ENCODE results near the gene VWA2. TPM values are rescaled to one million over a fixed set of nuclear protein-coding genes. Genes with fewer than 3 reads are reported as not detected.

The VWA2 gene
- total RNA-seq, 6 experiments from 2014 or later, result 0.06 to 0.14 (median 0.09) TPM; not detected in 2

DNA sequence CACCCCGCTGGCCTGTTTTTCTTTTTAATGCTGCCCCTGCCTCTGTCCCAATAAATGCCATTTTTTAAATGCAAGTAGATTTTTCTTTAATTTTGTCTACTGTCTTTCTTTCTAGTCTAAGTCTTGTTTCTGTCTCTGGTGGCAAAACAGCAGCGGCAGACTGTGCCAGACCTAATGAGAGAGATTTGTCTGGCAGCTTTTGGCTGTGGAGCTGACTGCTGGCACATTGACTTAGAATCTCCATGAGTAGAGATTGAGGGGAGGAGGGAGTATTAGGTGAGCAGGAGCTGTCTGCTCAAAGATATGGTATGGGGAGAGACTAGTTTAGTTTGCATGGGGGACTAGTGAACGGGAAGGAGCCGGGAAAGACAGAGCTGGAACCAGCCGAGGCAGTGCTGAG, 13.0 kb downstream of the VWA2 start:
- H3K27ac ChIP-seq, result no peak overlapping the region
- no peaks in the 10 kb centered on the region for H3K9me3 ChIP-seq
- H3K4me1 ChIP-seq, result no peaks in the 10 kb centered on the region
- no peaks in the 10 kb centered on the region for H3K27me3 ChIP-seq
- DNase-seq (no peak), ATAC-seq (no peak)
- H3K36me3 ChIP-seq, result no peaks in the 10 kb centered on the region
- WGBS (ENCODE audit: insufficient coverage, low coverage, low lambda C conversion rate, missing lambda C conversion rate), result 90% methylated on average over 5 of the region's 5 CpGs
- intact Hi-C loops (cut with DNase I), result no loop called here
- TF ChIP-seq, protein P1, sequence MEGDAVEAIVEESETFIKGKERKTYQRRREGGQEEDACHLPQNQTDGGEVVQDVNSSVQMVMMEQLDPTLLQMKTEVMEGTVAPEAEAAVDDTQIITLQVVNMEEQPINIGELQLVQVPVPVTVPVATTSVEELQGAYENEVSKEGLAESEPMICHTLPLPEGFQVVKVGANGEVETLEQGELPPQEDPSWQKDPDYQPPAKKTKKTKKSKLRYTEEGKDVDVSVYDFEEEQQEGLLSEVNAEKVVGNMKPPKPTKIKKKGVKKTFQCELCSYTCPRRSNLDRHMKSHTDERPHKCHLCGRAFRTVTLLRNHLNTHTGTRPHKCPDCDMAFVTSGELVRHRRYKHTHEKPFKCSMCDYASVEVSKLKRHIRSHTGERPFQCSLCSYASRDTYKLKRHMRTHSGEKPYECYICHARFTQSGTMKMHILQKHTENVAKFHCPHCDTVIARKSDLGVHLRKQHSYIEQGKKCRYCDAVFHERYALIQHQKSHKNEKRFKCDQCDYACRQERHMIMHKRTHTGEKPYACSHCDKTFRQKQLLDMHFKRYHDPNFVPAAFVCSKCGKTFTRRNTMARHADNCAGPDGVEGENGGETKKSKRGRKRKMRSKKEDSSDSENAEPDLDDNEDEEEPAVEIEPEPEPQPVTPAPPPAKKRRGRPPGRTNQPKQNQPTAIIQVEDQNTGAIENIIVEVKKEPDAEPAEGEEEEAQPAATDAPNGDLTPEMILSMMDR (IDR thresholded peaks at IDR 0.05), result no peak
- no peak for TF ChIP-seq POLR2A (IDR thresholded peaks at IDR 0.05)
- H3K4me3 ChIP-seq, result no peak overlapping the region

- no peaks in the 10 kb centered on the region for H3K36me3 ChIP-seq
- H3K27ac ChIP-seq, result no peak overlapping the region
- no peaks in the 10 kb centered on the region for H3K4me1 ChIP-seq
- intact Hi-C loops (cut with DNase I), result no loop called here
- TF ChIP-seq, protein P1 (IDR thresholded peaks at IDR 0.05), result no peak
- no peak for TF ChIP-seq POLR2A (IDR thresholded peaks at IDR 0.05)
- no peak for ATAC-seq
- H3K27me3 ChIP-seq, result no peaks in the 10 kb centered on the region
- no peak overlapping the region for H3K4me3 ChIP-seq
- no peaks in the 10 kb centered on the region for H3K9me3 ChIP-seq
- 70% methylated on average over 4 of the region's 7 CpGs for WGBS (ENCODE audit: insufficient coverage, low coverage, low lambda C conversion rate, missing lambda C conversion rate)
- DNase-seq, result no peak
These were observed 13.8 kb downstream of the VWA2 start for GRCh38 chr10:114252883-114253282.

GRCh38 chr10:114255227-114255626, 16.2 kb downstream of the VWA2 start:
- WGBS (ENCODE audit: insufficient coverage, low coverage, low lambda C conversion rate, missing lambda C conversion rate), result 70% methylated on average over 1 of the region's 1 CpG
- H3K4me1 ChIP-seq, result no peaks in the 10 kb centered on the region
- H3K36me3 ChIP-seq, result no peaks in the 10 kb centered on the region
- ATAC-seq (no peak), DNase-seq (no peak)
- H3K9me3 ChIP-seq, result no peaks in the 10 kb centered on the region
- intact Hi-C loops (cut with DNase I), result no loop called here
- H3K4me3 ChIP-seq, result no peak overlapping the region
- H3K27me3 ChIP-seq, result no peaks in the 10 kb centered on the region
- no peak for TF ChIP-seq POLR2A (IDR thresholded peaks at IDR 0.05)
- TF ChIP-seq, protein P1 (IDR thresholded peaks at IDR 0.05), result no peak
- no peak overlapping the region for H3K27ac ChIP-seq

- TF ChIP-seq POLR2A (IDR thresholded peaks at IDR 0.05), result no peak
- H3K27ac ChIP-seq, result no peak overlapping the region
- no peak for ATAC-seq
- intact Hi-C loops (cut with DNase I), result no loop called here
- 67% methylated on average over 12 of the region's 12 CpGs for WGBS (ENCODE audit: insufficient coverage, low coverage, low lambda C conversion rate, missing lambda C conversion rate)
- H3K36me3 ChIP-seq, result no peaks in the 10 kb centered on the region
- H3K4me1 ChIP-seq, result no peaks in the 10 kb centered on the region
- no peaks in the 10 kb centered on the region for H3K9me3 ChIP-seq
- no peak overlapping the region for H3K4me3 ChIP-seq
- no peak for DNase-seq
- no peaks in the 10 kb centered on the region for H3K27me3 ChIP-seq
These were observed 17.1 kb downstream of the VWA2 start for GRCh38 chr10:114256008-114256765.

DNA sequence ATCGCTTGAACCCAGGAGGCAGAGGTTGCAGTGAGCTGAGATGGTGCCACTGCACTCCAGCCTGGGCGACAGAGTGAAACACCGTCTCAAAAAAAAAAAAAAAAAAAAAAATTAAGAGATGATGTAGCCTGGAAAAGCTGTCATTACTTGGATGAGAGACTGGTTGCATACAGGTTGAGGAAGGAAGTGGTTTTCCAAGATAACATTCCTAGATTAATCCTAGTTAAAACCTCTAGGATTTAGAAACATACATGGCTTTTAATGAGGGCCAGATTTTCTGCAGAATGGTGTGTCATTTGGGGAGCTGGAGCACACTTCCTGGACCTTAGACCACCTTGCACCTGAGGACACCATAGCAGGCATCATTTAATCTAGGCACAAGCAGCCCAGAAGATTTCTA, 17.8 kb downstream of the VWA2 start:
- TF ChIP-seq, protein P1 (IDR thresholded peaks at IDR 0.05), result no peak
- no peak for TF ChIP-seq POLR2A (IDR thresholded peaks at IDR 0.05)
- H3K4me1 ChIP-seq, result no peaks in the 10 kb centered on the region
- no peak overlapping the region for H3K4me3 ChIP-seq
- DNase-seq (no peak), ATAC-seq (no peak)
- H3K36me3 ChIP-seq, result no peaks in the 10 kb centered on the region
- H3K9me3 ChIP-seq, result no peaks in the 10 kb centered on the region
- 49% methylated on average over 3 of the region's 3 CpGs for WGBS (ENCODE audit: insufficient coverage, low coverage, low lambda C conversion rate, missing lambda C conversion rate)
- no peaks in the 10 kb centered on the region for H3K27me3 ChIP-seq
- H3K27ac ChIP-seq, result no peak overlapping the region
- intact Hi-C loops (cut with DNase I), result no loop called here
